ENCODE results near the gene EME2. TPM values are rescaled to one million over a fixed set of nuclear protein-coding genes. Genes with fewer than 3 reads are reported as not detected.
A peak's percentile ranks its signal among the peaks of the same experiment; 100 is the strongest.

The EME2 gene
- total RNA-seq, 2 donors from 2014 or later = 16.7 to 30.6 TPM

DNA sequence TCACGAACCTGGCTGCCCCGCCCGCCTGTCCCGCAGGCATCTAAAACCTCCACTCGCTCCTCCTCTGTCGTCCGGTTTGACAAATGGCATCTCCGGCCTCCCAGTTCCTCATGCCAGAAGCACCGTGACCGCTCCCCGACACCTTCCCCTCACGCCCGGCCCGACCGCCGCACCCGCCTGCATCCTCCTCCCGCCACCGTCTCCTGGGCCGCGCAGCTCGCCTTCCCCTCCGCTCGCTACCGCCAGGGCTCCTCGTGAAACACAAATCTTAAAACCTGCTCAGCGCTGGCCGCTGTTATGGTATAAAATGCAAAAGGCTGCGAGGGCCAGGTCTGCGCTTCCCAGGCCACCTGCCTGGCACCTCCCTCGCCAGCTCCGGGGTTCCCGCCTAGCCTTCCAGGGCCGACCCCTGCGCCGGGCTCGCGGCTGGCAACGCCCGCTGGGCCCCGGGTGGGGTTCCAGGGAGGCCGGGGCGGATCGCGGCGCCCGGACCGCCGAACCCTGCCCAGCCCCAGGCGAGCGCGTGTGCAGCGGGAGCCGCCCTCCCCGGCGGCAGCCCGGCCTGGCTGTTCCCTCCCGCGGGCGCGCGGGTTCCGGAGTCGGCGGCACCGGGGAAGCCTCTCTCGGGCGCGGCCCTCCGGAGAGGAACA is 9.3 kb downstream of the EME2 start:
- Histone ChIP-seq H3K4me3 (peak overlapping the region; percentile 96), H3K27ac (peak overlapping the region; percentile 88), H3K4me1 (peaks cover 13% of the 10 kb centered on the region), H3K36me3 (no peaks in the 10 kb centered on the region), H3K27me3 (no peaks in the 10 kb centered on the region), H3K9ac (ENCODE audit: low read depth in 2 of 2, low read length in 2 of 2) (peak overlapping the region; percentile 68 to 74), H3K9me3 (no peaks in the 10 kb centered on the region)
- DNase-seq = peak; percentile 45
- no peak for TF ChIP-seq CTCF (IDR thresholded peaks at IDR 0.05)
- intact Hi-C loops (cut with DNase I) = no loop called here

GRCh38 chr16:1782408-1783264 is 10.0 kb downstream of the EME2 start, which contains the start of the genes NUBP2 and SPSB3:
Gene NUBP2, plus strand, starts transcription at chr16:1782960. Its CDS starts 61 bp downstream, at chr16:1783021.
Gene SPSB3, minus strand, starts transcription at chr16:1782571. Its CDS starts 1,088 bp downstream, at chr16:1781483.
- no peaks in the 10 kb centered on the region for H3K27me3 ChIP-seq
- no peak for TF ChIP-seq CTCF (IDR thresholded peaks at IDR 0.05)
- H3K9ac ChIP-seq (ENCODE audit: low read depth in 2 of 2, low read length in 2 of 2) = peak within 1 kb of the TSS; percentile 82 to 89
- H3K36me3 ChIP-seq = no peaks in the 10 kb centered on the region
- peak within 1 kb of the TSS; percentile 96 for H3K4me3 ChIP-seq
- H3K4me1 ChIP-seq = peaks cover 13% of the 10 kb centered on the region
- peak; percentile 100 for DNase-seq
- H3K27ac ChIP-seq = peak within 1 kb of the TSS; percentile 88
- H3K9me3 ChIP-seq = no peaks in the 10 kb centered on the region
- intact Hi-C loops (cut with DNase I) = no loop called here

DNA sequence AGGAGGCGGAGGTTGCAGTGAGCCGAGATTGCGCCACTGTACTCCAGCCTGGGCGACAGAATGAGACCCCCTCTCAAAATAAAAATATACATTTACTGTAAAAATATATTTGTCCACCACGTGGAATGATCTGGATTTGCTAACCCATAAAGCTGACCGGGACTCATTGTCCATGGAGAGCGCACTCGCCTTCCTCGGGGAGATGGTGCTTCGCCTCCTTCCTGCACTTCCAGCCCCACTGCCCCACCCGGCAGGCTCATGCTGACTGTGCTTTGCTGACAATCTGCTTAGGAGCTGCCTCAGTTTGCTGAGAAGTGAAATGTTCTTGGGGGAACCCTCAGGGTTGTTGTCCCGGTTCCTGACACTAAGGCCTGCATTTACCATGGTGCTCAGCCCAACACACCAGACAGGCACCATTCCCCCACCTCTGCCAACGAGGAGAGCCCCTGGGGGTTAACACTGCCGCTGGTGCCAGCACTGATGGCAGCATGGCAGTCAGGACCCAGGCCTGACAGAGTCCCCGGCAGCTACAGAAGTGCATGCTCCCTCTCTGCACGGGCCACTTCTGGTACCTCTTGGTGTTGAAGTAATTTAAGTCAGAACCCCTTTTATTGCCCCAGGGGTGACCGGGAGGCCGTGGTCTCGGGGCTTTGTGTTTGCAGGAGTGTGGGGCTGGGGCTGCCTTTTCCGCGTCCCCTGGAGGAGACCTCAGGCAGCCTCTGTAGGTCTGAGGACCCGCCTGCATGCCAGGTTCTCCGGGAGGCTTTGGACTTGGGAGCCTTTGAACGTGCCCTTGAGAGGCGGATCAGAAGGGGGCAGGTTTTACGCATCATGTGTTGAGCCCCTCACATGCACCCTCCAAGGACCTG is 12.6 kb downstream of the EME2 start:
- Histone ChIP-seq H3K9me3 (no peaks in the 10 kb centered on the region), H3K4me1 (peaks cover 11% of the 10 kb centered on the region)
- intact Hi-C loops (cut with DNase I) = no loop called here

DNA sequence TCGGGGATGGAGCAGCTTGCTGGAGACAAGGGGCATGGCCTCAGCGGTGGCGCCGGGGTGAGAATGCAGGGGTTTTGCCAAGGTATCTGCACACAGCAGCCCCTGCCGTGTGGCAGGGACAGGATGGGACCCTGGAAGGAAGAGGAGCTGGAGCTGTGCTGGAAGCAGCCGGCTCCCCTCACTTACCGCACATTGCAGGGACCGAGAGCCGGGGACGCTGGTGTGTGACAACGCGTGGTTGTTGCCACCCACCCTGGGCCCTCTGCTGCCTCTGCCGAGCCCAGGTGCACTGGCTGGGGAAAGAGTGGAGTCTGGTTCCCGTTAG is 13.2 kb downstream of the EME2 start:
- TF ChIP-seq CTCF (IDR thresholded peaks at IDR 0.05) = no peak
- DNase-seq = no peak
- H3K4me1 ChIP-seq = peaks cover 8% of the 10 kb centered on the region
- no peaks in the 10 kb centered on the region for H3K36me3 ChIP-seq
- intact Hi-C loops (cut with DNase I) = no loop called here
- H3K27ac ChIP-seq = no peak overlapping the region
- H3K9ac ChIP-seq (ENCODE audit: low read depth in 2 of 2, low read length in 2 of 2) = no peak overlapping the region
- H3K4me3 ChIP-seq = no peak overlapping the region
- H3K27me3 ChIP-seq = no peaks in the 10 kb centered on the region
- H3K9me3 ChIP-seq = no peaks in the 10 kb centered on the region

More for the DNA sequence above, 12.6 kb downstream of the EME2 start:
- Histone ChIP-seq H3K4me3 (no peak overlapping the region), H3K9ac (ENCODE audit: low read depth in 2 of 2, low read length in 2 of 2) (no peak overlapping the region), H3K27ac (no peak overlapping the region), H3K27me3 (no peaks in the 10 kb centered on the region), H3K36me3 (no peaks in the 10 kb centered on the region)
- TF ChIP-seq CTCF (IDR thresholded peaks at IDR 0.05) = no peak
- DNase-seq = peak; percentile 17
